ENCODE data around the gene SLC66A3.

The SLC66A3 gene

GRCh38 chr2:11134349-11134748 lies 20.9 kb upstream of the SLC66A3 start:
- Histone ChIP-seq H2AFZ (ENCODE audit: low read length) (no peak overlapping the region), H3K9me2 (replicated peaks; ENCODE audit: low read depth, low read length) (no peaks in the 10 kb centered on the region), H4K20me1 (ENCODE audit: insufficient read depth, low read length, poor library complexity, severe bottlenecking) (no peaks in the 10 kb centered on the region), H3K4me1 (ENCODE audit: insufficient read depth, low read length, poor library complexity, severe bottlenecking) (peaks cover 11% of the 10 kb centered on the region), H3F3A (ENCODE audit: low read depth) (no peaks in the 10 kb centered on the region), H3K4me3 (ENCODE audit: low read length, poor library complexity, severe bottlenecking) (no peak overlapping the region), H3K9ac (ENCODE audit: low read depth, low read length, poor library complexity, severe bottlenecking) (no peak overlapping the region), H3K27me3 (ENCODE audit: insufficient read depth, low read length, poor library complexity, severe bottlenecking) (no peaks in the 10 kb centered on the region), H3K79me2 (ENCODE audit: insufficient read depth, low read length) (no peaks in the 10 kb centered on the region), H3K4me2 (ENCODE audit: low read depth, low read length, poor library complexity, severe bottlenecking) (no peak overlapping the region), H3K36me3 (ENCODE audit: insufficient read depth, low read length) (no peaks in the 10 kb centered on the region), H3K9me3 (ENCODE audit: insufficient read depth, low read depth, low read length) (no peaks in the 10 kb centered on the region)
- no peak for TF ChIP-seq EZH2phosphoT487 (IDR thresholded peaks at IDR 0.05; ENCODE audit: borderline replicate concordance)
- TF ChIP-seq, protein P1, sequence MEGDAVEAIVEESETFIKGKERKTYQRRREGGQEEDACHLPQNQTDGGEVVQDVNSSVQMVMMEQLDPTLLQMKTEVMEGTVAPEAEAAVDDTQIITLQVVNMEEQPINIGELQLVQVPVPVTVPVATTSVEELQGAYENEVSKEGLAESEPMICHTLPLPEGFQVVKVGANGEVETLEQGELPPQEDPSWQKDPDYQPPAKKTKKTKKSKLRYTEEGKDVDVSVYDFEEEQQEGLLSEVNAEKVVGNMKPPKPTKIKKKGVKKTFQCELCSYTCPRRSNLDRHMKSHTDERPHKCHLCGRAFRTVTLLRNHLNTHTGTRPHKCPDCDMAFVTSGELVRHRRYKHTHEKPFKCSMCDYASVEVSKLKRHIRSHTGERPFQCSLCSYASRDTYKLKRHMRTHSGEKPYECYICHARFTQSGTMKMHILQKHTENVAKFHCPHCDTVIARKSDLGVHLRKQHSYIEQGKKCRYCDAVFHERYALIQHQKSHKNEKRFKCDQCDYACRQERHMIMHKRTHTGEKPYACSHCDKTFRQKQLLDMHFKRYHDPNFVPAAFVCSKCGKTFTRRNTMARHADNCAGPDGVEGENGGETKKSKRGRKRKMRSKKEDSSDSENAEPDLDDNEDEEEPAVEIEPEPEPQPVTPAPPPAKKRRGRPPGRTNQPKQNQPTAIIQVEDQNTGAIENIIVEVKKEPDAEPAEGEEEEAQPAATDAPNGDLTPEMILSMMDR (conservative IDR thresholded peaks at IDR 0.05; ENCODE audit: low read length), result no peak

DNA sequence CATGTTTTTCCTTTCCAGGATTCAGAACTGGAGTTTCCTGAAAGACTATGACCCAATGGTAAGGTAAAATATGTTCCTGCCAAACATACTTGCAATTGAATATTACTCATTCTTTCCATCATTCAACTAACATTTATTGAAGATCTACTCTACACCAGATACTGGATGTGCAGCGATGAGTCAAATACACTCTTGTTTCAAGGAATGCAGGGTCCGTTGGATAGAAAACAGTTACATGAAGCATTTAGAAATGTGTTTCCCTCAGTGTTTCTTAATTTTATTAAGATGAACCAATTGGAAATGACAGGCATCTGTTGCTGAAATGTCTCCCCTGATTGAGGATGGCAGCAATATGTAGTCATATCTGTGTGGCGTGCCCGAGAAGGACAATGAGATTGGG lies 14.8 kb upstream of the SLC66A3 start:
- Histone ChIP-seq H2AFZ (ENCODE audit: low read length) (no peak overlapping the region), H3K79me2 (ENCODE audit: insufficient read depth, low read length) (no peaks in the 10 kb centered on the region), H3K9me2 (replicated peaks; ENCODE audit: low read depth, low read length) (no peaks in the 10 kb centered on the region), H3K4me2 (ENCODE audit: low read depth, low read length, poor library complexity, severe bottlenecking) (no peak overlapping the region), H3K27me3 (ENCODE audit: insufficient read depth, low read length, poor library complexity, severe bottlenecking) (no peaks in the 10 kb centered on the region), H3K4me1 (ENCODE audit: insufficient read depth, low read length, poor library complexity, severe bottlenecking) (no peaks in the 10 kb centered on the region), H3K4me3 (ENCODE audit: low read length, poor library complexity, severe bottlenecking) (no peak overlapping the region), H3F3A (ENCODE audit: low read depth) (no peaks in the 10 kb centered on the region), H3K36me3 (ENCODE audit: insufficient read depth, low read length) (no peaks in the 10 kb centered on the region), H3K9me3 (ENCODE audit: insufficient read depth, low read depth, low read length) (no peaks in the 10 kb centered on the region), H3K9ac (ENCODE audit: low read depth, low read length, poor library complexity, severe bottlenecking) (no peak overlapping the region), H4K20me1 (ENCODE audit: insufficient read depth, low read length, poor library complexity, severe bottlenecking) (no peaks in the 10 kb centered on the region)
- no peak for TF ChIP-seq EZH2phosphoT487 (IDR thresholded peaks at IDR 0.05; ENCODE audit: borderline replicate concordance)
- TF ChIP-seq, protein P1 (conservative IDR thresholded peaks at IDR 0.05; ENCODE audit: low read length), result no peak

DNA sequence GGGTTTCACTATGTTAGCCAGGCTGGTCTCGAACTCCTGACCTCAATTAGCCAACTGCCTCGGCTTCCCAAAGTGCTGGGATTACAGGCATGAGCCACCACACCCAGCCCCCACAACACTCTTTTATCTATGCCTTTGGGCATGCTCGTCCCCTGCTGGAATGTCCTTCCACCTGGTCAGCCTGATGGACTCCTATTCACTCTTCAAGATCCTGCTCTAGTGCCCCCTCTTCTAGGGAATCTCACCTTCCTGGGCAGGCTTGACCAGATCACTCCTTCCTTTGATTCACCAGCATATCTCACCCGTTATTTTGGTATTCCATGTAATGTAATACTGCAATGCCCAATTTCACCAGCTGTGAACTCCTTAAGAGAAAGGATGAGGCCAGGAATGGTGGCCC lies 13.9 kb upstream of the SLC66A3 start:
- no peaks in the 10 kb centered on the region for H3K4me1 ChIP-seq (ENCODE audit: insufficient read depth, low read length, poor library complexity, severe bottlenecking)
- H3K9me2 ChIP-seq (replicated peaks; ENCODE audit: low read depth, low read length), result no peaks in the 10 kb centered on the region
- TF ChIP-seq, protein P1 (conservative IDR thresholded peaks at IDR 0.05; ENCODE audit: low read length), result no peak
- TF ChIP-seq EZH2phosphoT487 (IDR thresholded peaks at IDR 0.05; ENCODE audit: borderline replicate concordance), result no peak

More for the DNA sequence above, 13.9 kb upstream of the SLC66A3 start:
- no peaks in the 10 kb centered on the region for H3K36me3 ChIP-seq (ENCODE audit: insufficient read depth, low read length)
- no peaks in the 10 kb centered on the region for H3K9me3 ChIP-seq (ENCODE audit: insufficient read depth, low read depth, low read length)
- no peaks in the 10 kb centered on the region for H3K27me3 ChIP-seq (ENCODE audit: insufficient read depth, low read length, poor library complexity, severe bottlenecking)
- H2AFZ ChIP-seq (ENCODE audit: low read length), result no peak overlapping the region
- H3K4me2 ChIP-seq (ENCODE audit: low read depth, low read length, poor library complexity, severe bottlenecking), result no peak overlapping the region
- H3K79me2 ChIP-seq (ENCODE audit: insufficient read depth, low read length), result no peaks in the 10 kb centered on the region
- no peak overlapping the region for H3K9ac ChIP-seq (ENCODE audit: low read depth, low read length, poor library complexity, severe bottlenecking)
- no peaks in the 10 kb centered on the region for H3F3A ChIP-seq (ENCODE audit: low read depth)
- no peaks in the 10 kb centered on the region for H4K20me1 ChIP-seq (ENCODE audit: insufficient read depth, low read length, poor library complexity, severe bottlenecking)
- no peak overlapping the region for H3K4me3 ChIP-seq (ENCODE audit: low read length, poor library complexity, severe bottlenecking)
